Measurements from ENCODE around the gene GRPEL1. TPM values are rescaled to one million over a fixed set of nuclear protein-coding genes. Genes with fewer than 3 reads are reported as not detected.

The GRPEL1 gene
- total RNA-seq, 1 experiment from 2014 or later, result 80.1 TPM

GRCh38 chr4:7049295-7049694 is 18.6 kb downstream of the GRPEL1 start (continued):
- TF ChIP-seq POLR2AphosphoS5 (IDR thresholded peaks at IDR 0.05; ENCODE audit: low read depth, low read length) (no peak), ZFX (IDR thresholded peaks at IDR 0.05) (no peak)

- DNase-seq (ENCODE audit: low read depth, low spot score) (no peak), ATAC-seq (no peak)
- Histone ChIP-seq H3K4me1 (ENCODE audit: control insufficient read depth in 1 of 2, insufficient read depth in 2 of 2, low read length in 2 of 2) (peaks cover 7 to 11% of the 10 kb centered on the region in 2 experiments; a peak in 2 of 4 replicates), H3K9ac (ENCODE audit: low read length) (no peak overlapping the region), H3K79me2 (ENCODE audit: insufficient read depth, low read length) (peaks cover 56% of the 10 kb centered on the region), H3K36me3 (ENCODE audit: control insufficient read depth in 1 of 2, insufficient read depth in 2 of 2, low read length in 2 of 2) (0 out of 4 replicates have a peak, but pooled peaks cover 0 to 6% of the 10 kb centered on the region in 2 experiments), H3K9me3 (ENCODE audit: control insufficient read depth in 1 of 2, insufficient read depth in 1 of 2, low read depth in 1 of 2, low read length in 2 of 2) (no peaks in the 10 kb centered on the region), H3K9me2 (ENCODE audit: insufficient read depth) (no peaks in the 10 kb centered on the region), H2AFZ (ENCODE audit: low read depth, low read length, poor library complexity, severe bottlenecking) (no peak overlapping the region), H3K27ac (ENCODE audit: low read depth, low read length) (no peak overlapping the region), H3K27me3 (ENCODE audit: insufficient read depth, low read length) (no peaks in the 10 kb centered on the region), H4K20me1 (ENCODE audit: insufficient read depth) (no peaks in the 10 kb centered on the region), H3K4me2 (ENCODE audit: low read length) (no peak overlapping the region), H3K4me3 (replicated peaks in 1 of 2; ENCODE audit: low read depth in 1 of 2, low read length in 2 of 2) (no peak overlapping the region)
- RAD21 ChIA-PET (ENCODE audit: low non-redundant PET in 1 of 2, low total read pairs in 2 of 2, uncharacterized antibody in 2 of 2, unreplicated experiment in 2 of 2), result no interaction called here
- TF ChIP-seq YY1 (IDR thresholded peaks at IDR 0.05; ENCODE audit: extremely low read depth, insufficient replicate concordance, low read depth, low read length) (no peak), POLR2A (IDR thresholded peaks at IDR 0.05; ENCODE audit: borderline replicate concordance, extremely low read depth, insufficient read depth, insufficient read length) (no peak), EZH2 (IDR thresholded peaks at IDR 0.05) (no peak), ZBTB33 (IDR thresholded peaks at IDR 0.05; ENCODE audit: extremely low read depth, insufficient replicate concordance, low read length) (no peak), EGR1 (IDR thresholded peaks at IDR 0.05; ENCODE audit: low read depth) (no peak), ELF1 (IDR thresholded peaks at IDR 0.05; ENCODE audit: borderline replicate concordance, low read depth) (no peak), SIN3A (IDR thresholded peaks at IDR 0.05; ENCODE audit: low read depth) (no peak), CBX3 (IDR thresholded peaks at IDR 0.05; ENCODE audit: low read depth) (no peak), FOSL1 (IDR thresholded peaks at IDR 0.05; ENCODE audit: low read depth) (no peak), SP1 (IDR thresholded peaks at IDR 0.05; ENCODE audit: low read depth) (no peak)
- BruUV-seq (replicated peaks), result no TSS peak
- CTCF ChIA-PET, result no interaction called here
- intact Hi-C loops (cut with micrococcal nuclease), result no loop called here
- POLR2A ChIA-PET, result no interaction called here
Observed at GRCh38 chr4:7048642-7049041, 19.2 kb downstream of the GRPEL1 start.

Data from HCT116 (cell line).